GM19463 (cell line): ENCODE data around the gene RNF25.
A peak's percentile ranks its signal among the peaks of the same experiment; 100 is the strongest.

Source experiments
- ATAC-seq: cut with Tn5 transposase; IDR thresholded peaks from one replicate; pipeline ENCODE4 v1.9.1; 2021; ENCODE audit warnings: mild to moderate bottlenecking, moderate library complexity; ENCODE audit not compliant: unreplicated experiment

Gene RNF25, protein sequence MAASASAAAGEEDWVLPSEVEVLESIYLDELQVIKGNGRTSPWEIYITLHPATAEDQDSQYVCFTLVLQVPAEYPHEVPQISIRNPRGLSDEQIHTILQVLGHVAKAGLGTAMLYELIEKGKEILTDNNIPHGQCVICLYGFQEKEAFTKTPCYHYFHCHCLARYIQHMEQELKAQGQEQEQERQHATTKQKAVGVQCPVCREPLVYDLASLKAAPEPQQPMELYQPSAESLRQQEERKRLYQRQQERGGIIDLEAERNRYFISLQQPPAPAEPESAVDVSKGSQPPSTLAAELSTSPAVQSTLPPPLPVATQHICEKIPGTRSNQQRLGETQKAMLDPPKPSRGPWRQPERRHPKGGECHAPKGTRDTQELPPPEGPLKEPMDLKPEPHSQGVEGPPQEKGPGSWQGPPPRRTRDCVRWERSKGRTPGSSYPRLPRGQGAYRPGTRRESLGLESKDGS

DNA sequence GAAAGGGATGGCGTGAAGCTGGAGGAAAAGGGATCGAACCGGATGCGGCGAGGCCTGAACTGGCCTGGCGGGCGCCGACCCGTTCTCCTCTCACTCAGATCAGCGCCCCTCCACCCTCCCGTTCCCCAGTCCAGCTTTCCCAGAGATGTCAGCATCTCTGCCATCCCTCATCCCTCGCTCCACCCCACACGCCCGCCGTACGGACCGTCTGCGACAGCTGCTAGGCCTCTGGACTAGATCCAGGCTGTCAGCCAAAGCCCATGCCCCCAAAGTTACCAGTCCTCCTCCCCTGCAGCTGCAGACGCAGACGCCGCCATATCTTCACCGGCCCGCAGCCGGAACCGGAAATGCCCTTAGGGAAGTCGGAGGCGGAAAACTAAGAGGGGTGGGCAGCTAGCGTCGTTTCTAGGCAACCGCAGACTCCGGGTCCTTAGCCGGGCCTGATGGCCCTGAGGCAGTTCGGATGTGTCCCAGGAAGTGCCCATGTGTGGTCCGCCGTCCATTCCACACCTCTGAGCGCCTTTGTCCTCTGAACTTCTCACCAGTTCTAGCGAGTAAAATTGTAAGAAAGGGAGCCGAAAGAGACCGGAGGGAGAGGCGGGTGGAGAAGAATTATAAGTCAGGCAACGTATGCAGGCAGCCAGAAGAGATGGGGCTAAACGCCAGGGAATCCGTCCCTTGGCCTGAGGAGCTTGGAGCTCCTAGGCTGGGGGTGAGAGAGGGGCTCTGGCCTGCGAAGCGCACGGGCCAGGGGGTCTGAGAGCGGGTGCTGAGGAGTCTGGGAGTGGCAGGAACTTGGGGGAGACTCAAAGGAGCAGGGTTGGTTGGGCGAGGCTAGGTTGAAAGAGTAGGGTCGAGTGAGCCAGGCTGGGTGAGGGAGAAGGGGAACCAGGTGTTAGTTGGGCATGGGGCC, at the start of gene RNF25, which contains the start of gene STK36:
RNF25 (minus strand) TSS at position 349 of the 913 bp plus-strand sequence; CDS start at position 317, 32 bp downstream.
STK36 (plus strand) TSS at position 433 of the 913 bp plus-strand sequence. CDS start 744 bp downstream, outside the sequence.
- peak; percentile 97 for ATAC-seq

GRCh38 chr2:218721488-218721887, 49.7 kb upstream of the RNF25 start:
- no peak for ATAC-seq

- no peak for ATAC-seq
Measured at GRCh38 chr2:218720048-218721041, 48.5 kb upstream of the RNF25 start.

GRCh38 chr2:218719457-218719856, 47.7 kb upstream of the RNF25 start:
- no peak for ATAC-seq

- no peak for ATAC-seq
Measured at GRCh38 chr2:218718058-218718457, 46.3 kb upstream of the RNF25 start.

DNA sequence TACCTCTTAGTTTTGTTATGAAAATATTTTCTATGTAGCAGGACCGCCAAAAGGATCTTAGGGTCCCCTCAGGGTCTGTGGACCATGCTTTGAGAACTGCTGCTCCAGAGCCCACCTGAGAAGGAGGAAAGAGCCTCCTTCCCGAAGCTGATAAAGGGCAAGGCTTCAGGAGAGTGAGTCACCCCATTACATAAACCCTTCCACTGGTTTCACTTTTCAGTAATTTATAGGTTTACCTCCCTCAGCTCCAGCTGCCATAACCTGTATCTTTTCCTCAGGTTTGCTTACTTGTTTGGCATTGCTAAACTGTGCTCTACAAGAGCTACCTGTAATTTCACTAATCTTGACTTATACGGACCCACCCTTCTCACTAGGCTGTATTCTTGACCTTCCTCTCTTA, 45.5 kb upstream of the RNF25 start:
- no peak for ATAC-seq

GRCh38 chr2:218716070-218716469, 44.3 kb upstream of the RNF25 start:
- no peak for ATAC-seq

- no peak for ATAC-seq
Measured at GRCh38 chr2:218713922-218714321, 42.1 kb upstream of the RNF25 start.

- no peak for ATAC-seq
Measured at GRCh38 chr2:218711550-218711929, 39.7 kb upstream of the RNF25 start.

GRCh38 chr2:218710687-218711549, 39.1 kb upstream of the RNF25 start, which contains the start of gene TTLL4:
Gene TTLL4, plus strand, starts transcription at chr2:218710835. Its CDS starts 26,842 bp downstream, at chr2:218737677.
- peak; percentile 87 for ATAC-seq

- ATAC-seq: no peak
Measured at GRCh38 chr2:218710334-218710686, 38.5 kb upstream of the RNF25 start.

GRCh38 chr2:218709908-218710307, 38.1 kb upstream of the RNF25 start:
- ATAC-seq: no peak

- ATAC-seq: peak; percentile 40
Measured at GRCh38 chr2:218708086-218708485, 36.3 kb upstream of the RNF25 start.

GRCh38 chr2:218703341-218703740, 31.5 kb upstream of the RNF25 start:
- no peak for ATAC-seq

DNA sequence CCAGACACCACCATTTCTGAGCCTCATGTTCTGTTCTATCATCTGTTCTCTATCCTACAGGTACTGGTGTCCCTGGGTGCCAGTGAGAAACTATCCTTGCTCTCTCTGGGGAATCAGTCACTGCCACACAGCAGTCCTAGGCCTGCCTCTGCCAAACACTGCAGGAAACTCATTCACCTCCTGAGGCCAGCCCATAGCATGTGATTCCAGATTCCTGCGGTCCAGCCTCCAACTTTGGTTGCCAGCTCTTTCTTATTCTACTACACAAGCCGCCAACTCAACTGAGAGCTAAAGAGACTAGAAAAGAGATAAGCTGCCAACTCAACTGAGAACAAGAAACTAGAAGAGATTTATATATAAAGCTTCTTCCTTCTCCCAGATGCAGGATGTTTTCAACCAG, 30.0 kb upstream of the RNF25 start:
- no peak for ATAC-seq

- no peak for ATAC-seq
Measured at GRCh38 chr2:218698885-218699284, 27.1 kb upstream of the RNF25 start.

- ATAC-seq: no peak
Measured at GRCh38 chr2:218694405-218695145, 22.8 kb upstream of the RNF25 start.

DNA sequence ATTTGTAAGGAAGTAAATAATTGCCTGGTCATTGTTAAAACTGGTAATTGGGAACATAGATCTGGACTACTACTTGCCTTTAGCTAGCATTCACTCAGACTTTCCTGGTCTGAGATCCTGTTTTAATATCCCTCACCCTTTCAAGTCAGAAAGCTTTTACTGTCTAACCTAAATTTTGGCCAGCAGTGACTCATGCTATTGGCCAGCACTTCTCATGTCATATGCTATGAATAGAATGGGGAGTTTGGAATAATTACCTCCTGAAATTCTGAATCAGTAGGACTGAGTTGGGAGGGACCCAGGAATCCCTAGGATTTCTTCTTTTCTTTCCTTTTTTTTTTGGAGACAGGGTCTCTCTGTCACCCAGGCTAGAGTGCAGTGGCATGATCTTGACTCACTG, 19.4 kb upstream of the RNF25 start:
- ATAC-seq: no peak
